Natural killer cell (primary cell): ENCODE measurements around the gene CD163L1. TPM values are rescaled to one million over a fixed set of nuclear protein-coding genes. Genes with fewer than 3 reads are reported as not detected.
A peak's percentile ranks its signal among the peaks of the same experiment; 100 is the strongest.

Experiments used
- ATAC-seq, 3 donors: fragments of 150-1000 bp in 2 of 3; fragments of 200-7000 bp in 1 of 3; cut with Tn5 transposase; 1 replicate in 1 of 3; 2 replicates in 2 of 3; pipeline ENCODE4 v1.10.0; 2021; ENCODE audit warnings: mild to moderate bottlenecking in 2 of 3, moderate library complexity in 2 of 3
- DNase-seq, 2 donors: peaks; one replicate each; pipeline versions ENCODE4 v3.0.0 to v3.0.0-alpha.2; 2013 to 2021; ENCODE audit warnings: mixed read lengths in 1 of 2
- H3K27ac ChIP-seq: one replicate; pipeline ENCODE4 v1.5.1; 2013; ENCODE audit warnings: mild to moderate bottlenecking, low read length
- H3K27me3 ChIP-seq: one replicate; pipeline ENCODE4 v1.6.1; 2013; ENCODE audit warnings: low read length; ENCODE audit not compliant: control insufficient read depth, insufficient read depth
- H3K36me3 ChIP-seq: one replicate; pipeline ENCODE4 v1.6.1; 2013; ENCODE audit warnings: low read length; ENCODE audit not compliant: control insufficient read depth, insufficient read depth
- H3K4me1 ChIP-seq: one replicate; pipeline ENCODE4 v1.6.1; 2013; ENCODE audit warnings: low read length; ENCODE audit not compliant: control insufficient read depth, insufficient read depth
- H3K4me3 ChIP-seq: one replicate; pipeline ENCODE4 v1.5.1; 2013; ENCODE audit warnings: low read length
- H3K9me3 ChIP-seq: one replicate; pipeline ENCODE4 v1.6.1; 2013; ENCODE audit warnings: low read length; ENCODE audit not compliant: control insufficient read depth, insufficient read depth
- H3K27ac Mint-ChIP-seq, 2 donors: one replicate each; pipeline ENCODE4 v1.8.0; 2022; ENCODE audit warnings: mild to moderate bottlenecking in 2 of 2, mixed read lengths in 2 of 2, moderate library complexity in 1 of 2
- H3K27me3 Mint-ChIP-seq, 2 donors: one replicate each; pipeline ENCODE4 v1.8.0; 2022; ENCODE audit warnings: low read depth in 2 of 2, mixed read lengths in 2 of 2
- H3K36me3 Mint-ChIP-seq: one replicate; pipeline ENCODE4 v1.8.0; 2022; ENCODE audit warnings: mixed read lengths
- H3K4me1 Mint-ChIP-seq, 2 donors: one replicate each; pipeline ENCODE4 v1.8.0; 2022; ENCODE audit warnings: mixed read lengths in 2 of 2
- H3K4me3 Mint-ChIP-seq: one replicate; pipeline ENCODE4 v1.8.0; 2022; ENCODE audit warnings: mild to moderate bottlenecking, moderate library complexity, mixed read lengths
- H3K9me3 Mint-ChIP-seq, 2 donors: one replicate each; pipeline ENCODE4 v1.8.0; 2022; ENCODE audit warnings: mixed read lengths in 2 of 2
- WGBS: methylation state at CpG from one replicate; pipeline ENCODE4 v1.1.7; 2013; ENCODE audit warnings: missing lambda C conversion rate; ENCODE audit not compliant: insufficient coverage; 5-methylcytosine and 5-hydroxymethylcytosine counted together
- intact Hi-C: fragments of 100-400 bp; cut with micrococcal nuclease; formaldehyde crosslinking; loops from one replicate; pipeline ENCODE4 v1.14.2; 2022
- total RNA-seq, 4 donors: library from RNA; stranded (reverse); fragments of 120-200 nt in 1 of 4; gene quantifications; one replicate each; pipeline versions ENCODE4 v1.2.3 to v1.2.4, GENCODE V29; 2013 to 2022
- TF ChIP-seq, protein P1 (sequence below): fragments of 200-600 bp; IDR thresholded peaks from one replicate; pipeline ENCODE4 v1.8.0; 2022; ENCODE audit warnings: antibody characterized with exemption

CD163L1 gene
- total RNA-seq, 3 donors from 2014 or later (not counting 1 experiment from before 2014, with no cell fraction given): 0.34 TPM; not detected in 2

DNA sequence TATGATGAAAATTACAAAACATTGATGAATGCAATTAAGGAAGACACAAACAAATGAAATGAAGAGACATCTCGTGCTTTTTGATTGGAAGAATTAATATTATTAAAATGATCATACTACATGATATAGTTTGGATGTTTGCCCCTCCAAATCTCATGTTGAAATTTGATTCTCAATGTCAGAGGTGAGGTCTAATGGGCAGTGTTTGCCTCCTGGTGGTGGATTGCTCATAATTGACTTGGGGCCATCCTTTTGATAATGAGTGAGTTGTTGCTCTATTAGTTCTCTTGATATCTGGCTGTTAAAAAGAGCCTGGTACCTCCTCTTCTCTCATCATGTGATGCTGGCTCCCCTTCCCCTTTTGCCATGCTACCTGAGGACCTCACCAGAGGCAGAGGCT lies 56.7 kb downstream of the CD163L1 start:
- no peak overlapping the region for H3K4me3 ChIP-seq
- Mint-ChIP-seq H3K36me3 (no peaks in the 10 kb centered on the region), H3K9me3 (peaks cover 2 to 4% of the 10 kb centered on the region in 2 donors), H3K27ac (no peak overlapping the region), H3K4me1 (no peaks in the 10 kb centered on the region), H3K27me3 (peaks cover 13 to 39% of the 10 kb centered on the region in 2 donors), H3K4me3 (no peak overlapping the region)
- H3K36me3 ChIP-seq: no peaks in the 10 kb centered on the region
- H3K9me3 ChIP-seq: no peaks in the 10 kb centered on the region
- TF ChIP-seq, protein P1, sequence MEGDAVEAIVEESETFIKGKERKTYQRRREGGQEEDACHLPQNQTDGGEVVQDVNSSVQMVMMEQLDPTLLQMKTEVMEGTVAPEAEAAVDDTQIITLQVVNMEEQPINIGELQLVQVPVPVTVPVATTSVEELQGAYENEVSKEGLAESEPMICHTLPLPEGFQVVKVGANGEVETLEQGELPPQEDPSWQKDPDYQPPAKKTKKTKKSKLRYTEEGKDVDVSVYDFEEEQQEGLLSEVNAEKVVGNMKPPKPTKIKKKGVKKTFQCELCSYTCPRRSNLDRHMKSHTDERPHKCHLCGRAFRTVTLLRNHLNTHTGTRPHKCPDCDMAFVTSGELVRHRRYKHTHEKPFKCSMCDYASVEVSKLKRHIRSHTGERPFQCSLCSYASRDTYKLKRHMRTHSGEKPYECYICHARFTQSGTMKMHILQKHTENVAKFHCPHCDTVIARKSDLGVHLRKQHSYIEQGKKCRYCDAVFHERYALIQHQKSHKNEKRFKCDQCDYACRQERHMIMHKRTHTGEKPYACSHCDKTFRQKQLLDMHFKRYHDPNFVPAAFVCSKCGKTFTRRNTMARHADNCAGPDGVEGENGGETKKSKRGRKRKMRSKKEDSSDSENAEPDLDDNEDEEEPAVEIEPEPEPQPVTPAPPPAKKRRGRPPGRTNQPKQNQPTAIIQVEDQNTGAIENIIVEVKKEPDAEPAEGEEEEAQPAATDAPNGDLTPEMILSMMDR: peak; percentile 10
- H3K4me1 ChIP-seq: no peaks in the 10 kb centered on the region
- no peak overlapping the region for H3K27ac ChIP-seq
- ATAC-seq: no peak
- intact Hi-C loops: loop anchor here (1.0 to 5.0 kb wide), 3 partner anchors 65 to 250 kb away; no protein-coding TSS in a partner anchor
- DNase-seq: peak in 1 of 2 donors; percentile 16
- no CpG with 5 or more reads among the region's 1 CpG for WGBS
- peaks cover 2% of the 10 kb centered on the region for H3K27me3 ChIP-seq

DNA sequence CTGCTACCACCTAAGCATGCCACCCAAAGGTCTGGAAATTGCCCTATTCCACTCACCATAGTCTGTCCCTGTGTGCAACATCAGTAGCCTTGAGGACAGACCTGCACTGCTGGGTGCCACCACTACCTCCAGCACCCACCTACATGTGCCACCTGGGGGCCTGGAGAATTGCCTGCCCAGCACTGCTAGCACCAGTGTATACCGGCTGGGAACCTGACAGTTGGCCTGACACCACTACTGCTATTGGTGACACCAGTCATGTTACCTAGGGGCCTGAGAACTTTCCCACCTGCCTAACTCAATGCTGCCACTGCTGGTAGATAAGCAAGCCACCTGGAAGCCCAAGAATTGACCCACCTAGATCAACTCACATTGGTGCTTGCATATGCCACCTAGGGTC lies 60.8 kb downstream of the CD163L1 start:
- Histone ChIP-seq H3K4me1 (no peaks in the 10 kb centered on the region), H3K4me3 (no peak overlapping the region), H3K36me3 (no peaks in the 10 kb centered on the region), H3K27me3 (peaks cover 3% of the 10 kb centered on the region), H3K9me3 (no peaks in the 10 kb centered on the region), H3K27ac (no peak overlapping the region)
- TF ChIP-seq, protein P1: no peak
- Mint-ChIP-seq H3K4me3 (no peak overlapping the region), H3K4me1 (no peaks in the 10 kb centered on the region), H3K9me3 (peaks cover 2 to 4% of the 10 kb centered on the region in 2 donors), H3K27ac (no peak overlapping the region), H3K36me3 (no peaks in the 10 kb centered on the region), H3K27me3 (peaks cover 14 to 39% of the 10 kb centered on the region in 2 donors)
- ATAC-seq: no peak
- intact Hi-C loops: no loop called here
- 93% methylated on average over 1 of the region's 1 CpG for WGBS
- DNase-seq: no peak

DNA sequence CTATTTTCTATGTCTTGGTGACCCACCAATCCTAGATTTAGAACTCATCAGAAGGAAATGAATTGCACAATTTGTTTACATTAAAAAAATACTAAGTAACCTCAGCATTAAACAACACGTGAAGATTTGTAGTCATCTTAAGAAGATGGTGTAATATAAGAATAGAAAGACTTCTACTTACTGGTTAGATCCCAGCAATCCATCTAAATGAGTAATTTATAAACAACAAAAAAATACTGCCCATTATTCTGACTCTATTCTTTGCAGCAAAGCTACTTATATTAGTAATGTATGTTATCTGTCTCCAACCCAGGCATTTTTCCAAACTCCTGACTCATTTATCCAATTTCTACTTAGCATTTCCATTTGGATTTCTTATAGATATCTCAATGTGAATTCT lies 67.8 kb downstream of the CD163L1 start:
- no peak overlapping the region for H3K4me3 ChIP-seq
- WGBS: no CpG with 5 or more reads among the region's 1 CpG
- no peaks in the 10 kb centered on the region for H3K4me1 ChIP-seq
- no peaks in the 10 kb centered on the region for H3K9me3 ChIP-seq
- no peaks in the 10 kb centered on the region for H3K36me3 ChIP-seq
- peaks cover 6% of the 10 kb centered on the region for H3K27me3 ChIP-seq
- intact Hi-C loops: no loop called here
- no peak for ATAC-seq
- no peak overlapping the region for H3K27ac ChIP-seq
- H3K27me3 Mint-ChIP-seq: peaks cover 9 to 12% of the 10 kb centered on the region in 2 donors
- H3K4me3 Mint-ChIP-seq: no peak overlapping the region
- H3K9me3 Mint-ChIP-seq: no peaks in the 10 kb centered on the region
- no peak overlapping the region for H3K27ac Mint-ChIP-seq
- H3K4me1 Mint-ChIP-seq: no peaks in the 10 kb centered on the region
- no peak for DNase-seq
- H3K36me3 Mint-ChIP-seq: no peaks in the 10 kb centered on the region
- TF ChIP-seq, protein P1: no peak

DNA sequence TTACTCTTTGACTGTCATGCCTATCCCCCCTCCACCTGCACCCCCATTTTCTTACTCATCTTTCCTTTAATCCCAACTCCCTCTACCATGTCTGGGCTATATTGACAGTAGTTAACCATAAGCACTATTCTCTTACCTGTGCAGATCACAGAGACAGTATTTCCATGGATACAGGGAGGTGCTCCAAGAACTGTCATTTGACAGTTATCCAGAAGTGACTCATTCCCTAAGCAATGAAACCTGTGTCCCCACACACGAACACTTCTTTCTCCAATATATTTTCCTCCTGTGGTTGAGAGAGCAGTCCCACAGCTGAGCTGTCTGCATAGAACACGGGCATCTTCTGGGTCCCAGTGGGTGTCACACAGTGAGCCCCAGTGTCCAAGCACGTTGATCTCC lies 68.8 kb downstream of the CD163L1 start:
- WGBS: 83% methylated on average over 3 of the region's 3 CpGs
- H3K36me3 Mint-ChIP-seq: no peaks in the 10 kb centered on the region

More for the DNA sequence above, 68.8 kb downstream of the CD163L1 start:
- TF ChIP-seq, protein P1: no peak
- ATAC-seq (no peak), DNase-seq (no peak)
- Mint-ChIP-seq H3K9me3 (no peaks in the 10 kb centered on the region), H3K4me1 (no peaks in the 10 kb centered on the region), H3K4me3 (no peak overlapping the region), H3K27me3 (peaks cover 15 to 17% of the 10 kb centered on the region in 2 donors), H3K27ac (no peak overlapping the region)
- H3K4me3 ChIP-seq: no peak overlapping the region
- no peak overlapping the region for H3K27ac ChIP-seq
- no peaks in the 10 kb centered on the region for H3K4me1 ChIP-seq
- intact Hi-C loops: no loop called here
- no peaks in the 10 kb centered on the region for H3K36me3 ChIP-seq
- H3K9me3 ChIP-seq: no peaks in the 10 kb centered on the region
- H3K27me3 ChIP-seq: peaks cover 6% of the 10 kb centered on the region
